ENCODE measurements around the gene TGFA. TPM values are rescaled to one million over a fixed set of nuclear protein-coding genes. Genes with fewer than 3 reads are reported as not detected.

TGFA gene
- total and polyA plus RNA-seq, 3 experiments from 2014 or later, result 0.35 to 3.0 (median 0.42) TPM

- H3K36me3 Mint-ChIP-seq, result peaks cover 0 to under 1% (median 0%) of the 10 kb centered on the region in 3 donors
- H3K36me3 ChIP-seq (ENCODE audit: insufficient read depth, low read length), result no peaks in the 10 kb centered on the region
- no peaks in the 10 kb centered on the region for H3K27me3 ChIP-seq (ENCODE audit: insufficient read depth, low read length, poor library complexity, severe bottlenecking)
- ChIA-PET CTCF (no interaction called here), POLR2A (no interaction called here)
- H3K4me1 Mint-ChIP-seq, result no peaks in the 10 kb centered on the region
- no peak overlapping the region for H3K27ac ChIP-seq (ENCODE audit: low read depth, low read length)
- H3K4me3 ChIP-seq (ENCODE audit: low read length), result no peak overlapping the region
- H3K4me3 Mint-ChIP-seq, result no peak overlapping the region
- no peaks in the 10 kb centered on the region for H3K4me1 ChIP-seq (ENCODE audit: insufficient read depth, low read length)
- H3K9me3 Mint-ChIP-seq, result no peaks in the 10 kb centered on the region
- DNase-seq, result no peak
- no peaks in the 10 kb centered on the region for H3K9me3 ChIP-seq (ENCODE audit: low read length)
- no peak overlapping the region for H3K27ac Mint-ChIP-seq
- H3K27me3 Mint-ChIP-seq, result no peaks in the 10 kb centered on the region
Observed at GRCh38 chr2:70509565-70509964, 44.1 kb downstream of the TGFA start.

- no peaks in the 10 kb centered on the region for H3K9me3 ChIP-seq (ENCODE audit: low read length)
- H3K27ac ChIP-seq (ENCODE audit: low read depth, low read length), result no peak overlapping the region
- Mint-ChIP-seq H3K36me3 (peaks cover 0 to 2% (median 0%) of the 10 kb centered on the region in 3 donors), H3K4me1 (no peaks in the 10 kb centered on the region), H3K27me3 (peaks cover 0 to under 1% of the 10 kb centered on the region in 2 donors), H3K4me3 (no peak overlapping the region), H3K27ac (no peak overlapping the region), H3K9me3 (no peaks in the 10 kb centered on the region)
- no peaks in the 10 kb centered on the region for H3K27me3 ChIP-seq (ENCODE audit: insufficient read depth, low read length, poor library complexity, severe bottlenecking)
- no peak overlapping the region for H3K4me3 ChIP-seq (ENCODE audit: low read length)
- H3K4me1 ChIP-seq (ENCODE audit: insufficient read depth, low read length), result no peaks in the 10 kb centered on the region
- CTCF ChIA-PET, result no interaction called here
- no peak for DNase-seq
- POLR2A ChIA-PET, result no interaction called here
- H3K36me3 ChIP-seq (ENCODE audit: insufficient read depth, low read length), result no peaks in the 10 kb centered on the region
Observed at GRCh38 chr2:70508711-70509462, 44.7 kb downstream of the TGFA start.

- no peak for DNase-seq
- Mint-ChIP-seq H3K9me3 (no peaks in the 10 kb centered on the region), H3K36me3 (peaks cover 0 to 6% (median 2%) of the 10 kb centered on the region in 3 donors), H3K4me3 (peak overlapping the region in 1 of 7 donors; percentile 7), H3K27me3 (peaks cover 0 to 12% of the 10 kb centered on the region in 2 donors), H3K27ac (peak overlapping the region in 1 of 8 donors; percentile 51), H3K4me1 (no peaks in the 10 kb centered on the region)
- Histone ChIP-seq H3K4me3 (ENCODE audit: low read length) (no peak overlapping the region), H3K4me1 (ENCODE audit: insufficient read depth, low read length) (no peaks in the 10 kb centered on the region), H3K36me3 (ENCODE audit: insufficient read depth, low read length) (no peaks in the 10 kb centered on the region), H3K27ac (ENCODE audit: low read depth, low read length) (no peak overlapping the region), H3K9me3 (ENCODE audit: low read length) (no peaks in the 10 kb centered on the region), H3K27me3 (ENCODE audit: insufficient read depth, low read length, poor library complexity, severe bottlenecking) (no peaks in the 10 kb centered on the region)
- CTCF ChIA-PET, result no interaction called here
- POLR2A ChIA-PET, result no interaction called here
Observed at GRCh38 chr2:70505613-70506391, 47.8 kb downstream of the TGFA start.

GRCh38 chr2:70504750-70505149 is 48.9 kb downstream of the TGFA start:
- POLR2A ChIA-PET, result no interaction called here
- Histone ChIP-seq H3K4me1 (ENCODE audit: insufficient read depth, low read length) (no peaks in the 10 kb centered on the region), H3K4me3 (ENCODE audit: low read length) (no peak overlapping the region), H3K36me3 (ENCODE audit: insufficient read depth, low read length) (no peaks in the 10 kb centered on the region), H3K27ac (ENCODE audit: low read depth, low read length) (no peak overlapping the region), H3K9me3 (ENCODE audit: low read length) (no peaks in the 10 kb centered on the region), H3K27me3 (ENCODE audit: insufficient read depth, low read length, poor library complexity, severe bottlenecking) (no peaks in the 10 kb centered on the region)
- Mint-ChIP-seq H3K4me1 (no peaks in the 10 kb centered on the region), H3K4me3 (no peak overlapping the region), H3K27ac (peak overlapping the region in 1 of 8 donors; percentile 29), H3K9me3 (no peaks in the 10 kb centered on the region), H3K27me3 (peaks cover 0 to 12% of the 10 kb centered on the region in 2 donors), H3K36me3 (peaks cover 0 to 6% (median 2%) of the 10 kb centered on the region in 3 donors)
- DNase-seq, result no peak
- CTCF ChIA-PET, result no interaction called here

- no peak overlapping the region for H3K4me3 ChIP-seq (ENCODE audit: low read length)
- H3K36me3 ChIP-seq (ENCODE audit: insufficient read depth, low read length), result no peaks in the 10 kb centered on the region
- CTCF ChIA-PET, result no interaction called here
- no peaks in the 10 kb centered on the region for H3K9me3 Mint-ChIP-seq
- H3K4me3 Mint-ChIP-seq, result no peak overlapping the region
- no peaks in the 10 kb centered on the region for H3K4me1 ChIP-seq (ENCODE audit: insufficient read depth, low read length)
- no peaks in the 10 kb centered on the region for H3K27me3 ChIP-seq (ENCODE audit: insufficient read depth, low read length, poor library complexity, severe bottlenecking)
- H3K9me3 ChIP-seq (ENCODE audit: low read length), result no peaks in the 10 kb centered on the region
- peaks cover 0 to 6% (median 2%) of the 10 kb centered on the region in 3 donors for H3K36me3 Mint-ChIP-seq
- H3K27ac ChIP-seq (ENCODE audit: low read depth, low read length), result no peak overlapping the region
- peaks cover 2 to 20% of the 10 kb centered on the region in 2 donors for H3K27me3 Mint-ChIP-seq
- H3K4me1 Mint-ChIP-seq, result no peaks in the 10 kb centered on the region
- POLR2A ChIA-PET, result no interaction called here
- no peak overlapping the region for H3K27ac Mint-ChIP-seq
- DNase-seq, result no peak
Observed at GRCh38 chr2:70503896-70504295, 49.7 kb downstream of the TGFA start.

- H3K9me3 Mint-ChIP-seq, result no peaks in the 10 kb centered on the region
- CTCF ChIA-PET, result no interaction called here
- POLR2A ChIA-PET, result no interaction called here
Observed at GRCh38 chr2:70501728-70502127, 51.9 kb downstream of the TGFA start.

GRCh38 chr2:70501215-70501614 is 52.4 kb downstream of the TGFA start:
- CTCF ChIA-PET, result no interaction called here
- H3K4me3 Mint-ChIP-seq, result no peak overlapping the region
- POLR2A ChIA-PET, result interaction anchor here (0.6 kb wide), 1 partner anchor 902 kb away, joined by 3 read pairs; no protein-coding TSS in a partner anchor

More at GRCh38 chr2:70501728-70502127, 51.9 kb downstream of the TGFA start:
- Mint-ChIP-seq H3K36me3 (peaks cover 0 to 6% (median 2%) of the 10 kb centered on the region in 3 donors), H3K27me3 (peaks cover 2 to 34% of the 10 kb centered on the region in 2 donors), H3K27ac (no peak overlapping the region), H3K4me1 (no peaks in the 10 kb centered on the region), H3K4me3 (no peak overlapping the region)
- H3K4me1 ChIP-seq (ENCODE audit: insufficient read depth, low read length), result no peaks in the 10 kb centered on the region
- H3K27me3 ChIP-seq (ENCODE audit: insufficient read depth, low read length, poor library complexity, severe bottlenecking), result no peaks in the 10 kb centered on the region
- H3K27ac ChIP-seq (ENCODE audit: low read depth, low read length), result no peak overlapping the region
- H3K4me3 ChIP-seq (ENCODE audit: low read length), result no peak overlapping the region
- DNase-seq, result no peak
- no peaks in the 10 kb centered on the region for H3K9me3 ChIP-seq (ENCODE audit: low read length)
- H3K36me3 ChIP-seq (ENCODE audit: insufficient read depth, low read length), result no peaks in the 10 kb centered on the region

GRCh38 chr2:70499253-70499652 is 54.4 kb downstream of the TGFA start:
- Mint-ChIP-seq H3K9me3 (no peaks in the 10 kb centered on the region), H3K4me1 (no peaks in the 10 kb centered on the region), H3K36me3 (peaks cover 0 to 6% (median 0%) of the 10 kb centered on the region in 3 donors)

More at GRCh38 chr2:70501215-70501614, 52.4 kb downstream of the TGFA start:
- no peaks in the 10 kb centered on the region for H3K9me3 Mint-ChIP-seq
- H3K36me3 Mint-ChIP-seq, result peaks cover 0 to 6% (median 2%) of the 10 kb centered on the region in 3 donors
- no peak overlapping the region for H3K27ac Mint-ChIP-seq
- DNase-seq, result no peak
- Histone ChIP-seq H3K4me1 (ENCODE audit: insufficient read depth, low read length) (no peaks in the 10 kb centered on the region), H3K27ac (ENCODE audit: low read depth, low read length) (no peak overlapping the region), H3K36me3 (ENCODE audit: insufficient read depth, low read length) (no peaks in the 10 kb centered on the region), H3K4me3 (ENCODE audit: low read length) (no peak overlapping the region), H3K27me3 (ENCODE audit: insufficient read depth, low read length, poor library complexity, severe bottlenecking) (no peaks in the 10 kb centered on the region), H3K9me3 (ENCODE audit: low read length) (no peaks in the 10 kb centered on the region)
- no peaks in the 10 kb centered on the region for H3K4me1 Mint-ChIP-seq
- peaks cover 4 to 38% of the 10 kb centered on the region in 2 donors for H3K27me3 Mint-ChIP-seq

More at GRCh38 chr2:70499253-70499652, 54.4 kb downstream of the TGFA start:
- DNase-seq, result no peak
- POLR2A ChIA-PET, result no interaction called here
- no peaks in the 10 kb centered on the region for H3K27me3 ChIP-seq (ENCODE audit: insufficient read depth, low read length, poor library complexity, severe bottlenecking)
- H3K9me3 ChIP-seq (ENCODE audit: low read length), result no peaks in the 10 kb centered on the region
- H3K27ac Mint-ChIP-seq, result no peak overlapping the region
- no peaks in the 10 kb centered on the region for H3K4me1 ChIP-seq (ENCODE audit: insufficient read depth, low read length)
- H3K27me3 Mint-ChIP-seq, result peaks cover 5 to 38% of the 10 kb centered on the region in 2 donors
- H3K27ac ChIP-seq (ENCODE audit: low read depth, low read length), result no peak overlapping the region
- H3K4me3 Mint-ChIP-seq, result no peak overlapping the region
- CTCF ChIA-PET, result interaction anchor here (2.0 kb wide), 1 partner anchor 119 kb away, joined by 5 read pairs; no protein-coding TSS in a partner anchor
- no peak overlapping the region for H3K4me3 ChIP-seq (ENCODE audit: low read length)
- H3K36me3 ChIP-seq (ENCODE audit: insufficient read depth, low read length), result no peaks in the 10 kb centered on the region

All from CD8-positive, alpha-beta memory T cell (primary cell).